GM18870 (cell line): ENCODE data around the gene PDIA6.

Source experiments
- ATAC-seq: cut with Tn5 transposase; IDR thresholded peaks from one replicate; pipeline ENCODE4 v1.9.1; 2021; ENCODE audit warnings: moderate library complexity; ENCODE audit not compliant: unreplicated experiment

PDIA6 gene

GRCh38 chr2:10768063-10768507, 44.5 kb downstream of the PDIA6 start:
- no peak for ATAC-seq

DNA sequence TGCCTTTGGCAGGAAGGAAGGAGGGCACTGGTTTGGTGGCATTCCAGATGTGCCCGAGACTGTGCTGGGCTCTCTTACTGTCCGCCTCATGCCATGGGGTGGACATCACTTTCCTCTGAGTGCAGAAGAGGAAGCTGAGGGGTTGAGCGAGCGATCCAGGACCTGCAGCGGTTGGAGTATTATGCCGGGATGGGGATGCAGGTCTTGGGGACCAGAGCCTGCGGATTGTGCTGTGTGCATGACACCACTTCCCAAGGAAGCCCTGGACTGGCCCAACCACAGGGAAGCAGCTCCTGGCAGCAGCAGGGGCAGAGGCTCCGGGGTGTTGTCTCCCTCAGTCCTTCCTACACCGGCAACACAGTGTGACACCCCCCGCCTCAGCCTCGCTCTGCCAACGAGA, 46.7 kb downstream of the PDIA6 start:
- ATAC-seq: no peak

DNA sequence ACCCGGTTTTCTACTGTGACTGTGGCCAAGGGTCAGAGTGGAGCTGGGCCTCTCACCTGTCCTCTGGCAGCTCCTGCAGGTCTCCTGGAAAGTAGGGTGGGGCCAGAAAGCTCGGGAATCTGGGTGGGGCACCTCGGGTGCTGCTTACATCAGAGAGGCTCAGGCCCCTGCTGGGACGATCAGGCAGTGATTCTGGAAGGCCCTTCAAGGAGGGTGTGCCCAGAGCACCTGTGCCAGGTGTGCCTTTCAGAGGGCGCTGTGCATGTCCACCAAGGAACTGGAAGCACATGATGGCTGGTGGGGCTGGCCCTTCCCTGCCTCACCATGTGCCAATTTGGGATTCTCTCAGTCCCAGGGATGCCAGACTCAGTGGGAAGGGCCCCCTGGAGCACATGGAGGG, 47.1 kb downstream of the PDIA6 start:
- no peak for ATAC-seq

GRCh38 chr2:10764896-10765295, 47.7 kb downstream of the PDIA6 start:
- ATAC-seq: no peak

DNA sequence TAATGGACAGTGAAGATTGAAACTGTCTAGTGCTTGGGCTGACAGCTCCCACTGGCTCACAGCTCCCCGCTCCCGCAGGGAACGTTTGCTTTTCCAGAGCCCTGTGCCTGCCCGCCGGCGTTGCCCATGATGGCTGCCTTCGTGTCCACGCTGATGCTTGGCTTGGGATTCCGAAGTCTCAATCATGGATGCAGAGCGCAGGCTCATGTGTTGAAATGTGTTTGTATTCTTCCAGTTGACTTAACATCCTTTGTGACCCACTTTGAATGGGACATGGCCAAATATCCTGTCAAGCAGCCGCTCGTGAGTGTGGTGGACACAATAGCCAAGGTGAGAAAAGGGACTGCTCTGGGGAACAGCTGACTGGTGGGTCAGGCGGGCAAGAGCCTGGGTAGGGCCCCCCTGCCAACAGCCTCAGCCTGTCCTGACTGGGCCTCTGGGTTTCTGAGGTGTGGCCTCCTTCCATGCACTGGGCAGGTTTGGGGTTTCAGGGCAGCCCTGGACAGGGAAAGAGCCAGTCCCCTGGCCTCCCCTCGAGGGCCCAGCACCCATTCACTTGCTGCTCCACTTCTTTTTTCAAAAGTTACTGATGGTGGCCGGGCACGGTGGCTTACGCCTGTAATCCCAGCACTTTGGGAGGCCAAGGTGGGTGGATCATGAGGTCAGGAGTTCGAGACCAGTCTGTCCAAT, 48.3 kb downstream of the PDIA6 start:
- no peak for ATAC-seq

- no peak for ATAC-seq
Measured at GRCh38 chr2:10763461-10763800, 49.2 kb downstream of the PDIA6 start.

DNA sequence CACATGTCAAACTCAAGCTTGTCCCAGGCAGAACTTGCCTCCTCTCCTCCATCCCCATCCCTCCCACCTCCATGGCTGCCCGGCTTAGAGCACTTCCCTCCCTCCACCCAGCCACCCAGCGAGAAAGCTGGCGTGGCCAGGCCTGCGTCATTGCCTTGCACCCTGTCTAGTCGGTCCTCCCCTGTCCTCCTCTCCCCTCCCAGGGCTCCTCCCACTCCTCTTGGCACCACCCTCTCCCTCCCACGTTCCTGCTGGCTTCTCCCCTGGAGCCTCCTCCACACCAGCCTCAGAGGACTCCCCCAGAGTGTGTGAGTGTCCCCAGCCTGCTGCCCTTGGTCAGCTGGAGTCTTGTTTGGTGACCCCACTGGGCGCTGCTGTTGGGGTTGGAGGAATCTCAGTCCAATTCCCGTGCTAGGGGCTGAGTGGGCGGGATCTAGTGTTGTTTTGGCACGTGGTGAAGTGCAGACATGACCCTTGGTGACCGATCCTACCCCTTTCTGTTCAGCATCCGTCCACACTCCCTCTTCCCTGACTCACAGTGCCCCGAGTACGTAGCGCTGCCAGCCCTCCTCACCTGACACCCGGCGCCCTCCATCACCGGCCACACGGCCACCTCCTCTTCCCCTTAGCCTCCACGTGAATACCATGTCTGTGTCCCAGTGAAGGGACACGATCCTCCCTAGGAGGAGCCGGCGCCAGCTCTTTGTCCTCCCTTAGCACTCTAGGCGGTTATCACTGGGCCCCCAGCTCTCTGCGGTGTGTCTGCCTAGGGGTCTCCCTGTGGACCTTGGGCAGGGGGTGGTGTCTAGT, 49.7 kb downstream of the PDIA6 start:
- ATAC-seq: no peak

GRCh38 chr2:10761591-10761990, 51.0 kb downstream of the PDIA6 start:
- ATAC-seq: no peak

DNA sequence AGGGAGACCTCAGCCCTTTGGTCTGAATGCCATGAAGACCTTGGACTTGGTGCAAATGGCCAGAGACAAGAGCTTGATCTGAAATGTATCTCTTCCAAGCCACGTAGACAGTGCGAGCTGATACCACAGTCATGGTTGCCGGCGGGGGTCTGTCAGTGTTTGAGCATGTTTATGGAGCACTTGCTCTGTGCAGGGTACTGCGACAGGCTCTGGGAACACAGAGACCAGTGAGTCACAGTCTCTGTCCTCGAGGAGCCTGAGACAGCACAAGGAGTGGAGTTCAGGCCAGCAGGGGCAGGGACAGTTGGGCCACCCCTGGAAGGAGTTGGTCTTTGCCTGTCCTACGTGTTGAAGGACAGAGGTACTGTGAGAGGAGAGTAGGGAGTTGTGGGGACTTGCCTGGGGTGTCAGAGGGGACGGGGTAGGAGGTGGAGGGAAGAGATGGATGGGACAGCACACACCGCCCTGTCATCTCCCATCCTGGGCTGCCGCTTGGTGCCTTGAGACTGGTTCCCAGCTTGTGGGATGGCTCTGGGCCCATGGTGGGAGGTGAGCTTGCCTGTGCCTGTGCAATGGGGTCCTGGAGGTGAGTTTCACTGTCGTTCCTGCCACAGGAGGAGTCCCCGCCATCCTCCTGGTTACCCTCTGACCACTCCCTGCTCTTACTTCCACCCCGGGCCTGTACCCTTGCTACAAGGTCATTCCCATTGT, 51.6 kb downstream of the PDIA6 start:
- ATAC-seq: no peak

DNA sequence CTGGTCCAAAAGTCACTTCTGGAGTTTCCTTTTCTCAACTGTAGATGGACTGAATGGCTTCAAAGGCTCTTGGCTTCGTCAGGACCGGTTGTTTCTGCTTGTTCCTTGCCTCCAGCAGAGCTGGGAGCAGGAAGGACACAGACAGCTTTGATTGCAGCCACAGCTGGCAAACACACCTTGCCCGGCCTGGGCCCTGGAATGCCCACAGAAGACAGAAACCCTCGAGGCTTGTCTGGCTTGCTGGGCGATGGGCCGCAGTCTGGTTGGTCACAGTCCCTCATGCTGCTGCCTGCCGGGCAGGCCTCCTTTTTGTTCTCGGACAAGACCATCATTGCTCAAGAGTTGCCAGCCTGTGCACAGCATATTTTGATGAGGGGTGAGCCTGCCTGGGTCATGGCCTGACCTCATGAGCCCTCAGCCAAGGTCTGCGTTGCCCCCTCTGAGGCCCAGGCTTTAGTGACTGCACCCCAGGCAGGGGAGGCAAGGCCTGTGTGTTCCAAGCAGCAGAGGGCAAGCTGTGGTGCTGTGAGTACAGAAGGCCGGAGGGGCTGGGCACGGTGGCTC, 53.4 kb downstream of the PDIA6 start:
- no peak for ATAC-seq

DNA sequence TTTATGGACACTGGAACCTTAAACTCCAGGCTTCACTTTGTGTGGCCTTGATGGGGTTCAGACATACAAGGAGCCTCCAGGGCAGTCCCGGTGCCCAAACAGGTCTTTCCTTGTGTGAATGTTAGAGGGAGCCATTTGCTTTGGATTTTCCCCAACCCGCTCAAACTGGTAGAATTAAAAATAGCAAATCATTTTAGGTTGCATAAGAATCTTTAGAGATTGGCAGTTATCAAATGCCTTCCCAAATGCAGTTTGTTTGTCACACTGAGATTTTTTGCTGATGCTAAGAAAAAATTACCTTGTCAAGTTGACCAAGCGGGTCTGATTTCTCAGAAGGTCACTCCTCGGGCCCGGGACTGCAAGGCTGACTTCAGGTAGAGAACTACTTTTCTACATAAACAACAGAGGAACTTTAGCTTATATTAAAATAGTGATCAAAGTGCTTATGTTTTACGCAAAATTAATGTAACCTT, 54.7 kb downstream of the PDIA6 start:
- ATAC-seq: no peak

DNA sequence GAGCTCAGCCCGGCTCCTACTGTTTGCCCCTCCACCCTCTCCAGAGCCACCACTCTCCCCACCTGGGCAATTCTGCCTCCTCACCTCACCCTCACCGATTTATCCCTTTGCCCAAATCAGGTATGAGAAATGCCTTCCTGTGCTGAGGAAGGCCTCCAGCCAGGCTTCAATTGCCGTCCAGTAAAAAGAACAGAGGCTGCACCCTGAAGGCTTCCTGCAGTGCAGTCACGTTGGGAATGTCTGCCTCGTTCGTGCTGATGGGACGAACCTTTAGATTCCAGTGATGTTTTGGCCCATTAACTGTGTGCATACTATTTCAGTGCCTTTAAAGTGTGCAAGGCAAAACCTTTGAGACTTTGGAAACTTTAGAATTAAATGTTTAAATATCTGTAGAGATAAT, 57.0 kb downstream of the PDIA6 start:
- no peak for ATAC-seq

DNA sequence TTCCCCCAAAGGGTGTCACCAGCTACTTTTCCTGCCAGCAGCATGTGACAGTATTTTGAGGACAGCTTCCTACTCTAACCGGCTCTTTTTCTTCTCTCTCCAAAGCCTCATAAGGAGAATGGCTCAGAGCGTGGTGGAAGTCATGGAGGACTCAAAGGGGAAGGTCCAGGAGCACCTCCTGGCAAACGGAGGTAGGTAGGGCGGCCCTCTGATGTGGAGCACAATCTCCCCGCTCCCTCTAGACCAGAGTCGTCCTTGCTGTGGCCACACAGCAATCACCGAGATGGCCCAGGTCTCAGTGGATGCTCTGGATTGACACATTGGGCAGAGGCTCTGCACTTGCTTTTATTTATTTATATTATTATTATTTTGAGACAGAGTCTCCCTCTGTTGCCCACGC, 58.7 kb downstream of the PDIA6 start:
- no peak for ATAC-seq

DNA sequence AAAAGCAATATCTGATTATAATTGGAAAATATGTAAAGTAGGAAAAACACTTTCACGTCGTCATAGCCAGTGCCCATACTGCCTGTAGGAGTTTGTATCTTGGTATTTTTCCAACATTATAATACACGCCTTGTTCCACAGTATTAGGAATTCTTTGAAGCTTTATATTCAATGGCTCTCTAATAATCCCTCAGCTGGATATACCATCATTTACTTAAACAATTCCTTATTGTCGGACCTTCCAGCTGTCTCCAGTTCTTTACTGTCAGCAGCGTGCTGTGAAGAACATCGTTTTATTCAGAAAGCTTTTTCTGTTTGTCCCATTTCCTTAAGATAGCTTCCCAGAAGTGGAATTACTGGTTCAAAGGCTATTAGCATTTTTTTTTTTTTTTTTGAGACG, 59.4 kb downstream of the PDIA6 start:
- ATAC-seq: no peak

DNA sequence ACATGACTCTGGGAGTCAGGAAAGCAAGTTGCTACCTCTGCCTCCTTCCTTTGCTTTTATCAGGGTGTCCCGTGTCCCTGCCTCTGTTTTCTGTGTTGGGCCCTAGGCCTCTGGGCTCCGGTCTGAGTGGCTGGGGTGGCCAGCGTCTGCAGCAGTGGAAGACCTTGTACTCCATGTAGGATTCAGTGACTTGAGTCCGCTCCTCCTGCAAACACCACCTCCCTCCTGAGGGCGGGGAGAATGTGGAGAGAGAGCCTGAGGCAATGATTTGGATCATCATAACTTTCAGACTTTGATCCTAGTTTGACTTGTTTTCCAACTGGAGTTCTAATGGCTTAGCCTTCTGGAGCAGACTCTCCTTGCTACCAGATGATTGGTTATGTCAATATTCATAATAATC, 60.3 kb downstream of the PDIA6 start:
- no peak for ATAC-seq

GRCh38 chr2:10750610-10751009, 62.0 kb downstream of the PDIA6 start:
- ATAC-seq: no peak

- no peak for ATAC-seq
Measured at GRCh38 chr2:10742666-10743065, 69.9 kb downstream of the PDIA6 start.

GRCh38 chr2:10741139-10741538, 71.4 kb downstream of the PDIA6 start:
- ATAC-seq: no peak

DNA sequence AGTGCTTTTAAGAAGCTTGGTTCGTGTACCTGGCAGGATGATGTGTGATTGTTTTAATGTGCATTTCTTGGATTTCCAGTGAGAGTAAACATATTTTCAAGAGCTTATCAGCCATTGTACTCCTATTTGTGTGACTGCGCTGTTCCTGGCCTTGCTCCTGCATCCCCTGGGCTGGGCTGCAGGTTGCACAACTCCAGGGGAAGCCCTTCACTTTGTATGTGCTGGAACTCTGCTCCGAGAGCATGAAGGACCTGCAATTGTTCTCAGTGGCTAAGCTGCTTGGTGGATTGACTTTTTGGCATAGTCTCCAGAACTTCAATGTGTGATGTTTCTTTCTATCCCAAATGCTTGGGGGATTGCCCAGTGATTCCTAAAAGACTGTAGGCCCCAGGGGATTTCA, 72.4 kb downstream of the PDIA6 start:
- no peak for ATAC-seq

GRCh38 chr2:10738192-10738591, 74.4 kb downstream of the PDIA6 start:
- no peak for ATAC-seq

- no peak for ATAC-seq
Measured at GRCh38 chr2:10733980-10734379, 78.6 kb downstream of the PDIA6 start.

DNA sequence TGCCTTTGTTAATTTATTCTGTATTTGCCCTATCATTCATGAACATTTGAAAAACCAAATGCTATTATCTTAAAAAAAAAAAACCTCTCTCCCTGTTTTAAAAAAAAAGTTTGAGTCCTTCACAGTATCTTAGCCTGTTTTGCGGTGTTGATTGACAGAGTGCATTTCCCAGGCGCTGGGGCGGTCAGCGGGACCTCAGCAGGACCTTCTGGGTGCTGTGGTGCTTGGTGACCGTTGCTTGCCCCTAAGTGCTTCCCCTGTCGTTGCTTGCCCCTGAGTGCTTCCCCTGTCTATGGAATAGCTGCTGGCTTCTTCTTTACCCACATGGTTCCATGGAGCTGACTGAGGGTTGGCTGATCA, 79.0 kb downstream of the PDIA6 start:
- ATAC-seq: no peak
